ENCODE measurements around the gene GTF2A2. TPM values are rescaled to one million over a fixed set of nuclear protein-coding genes. Genes with fewer than 3 reads are reported as not detected.

The GTF2A2 gene
- total RNA-seq, 1 experiment from 2014 or later, result 129 TPM

Other genes starting within 250 kb of the GTF2A2 start
- 2.0 to 2.4 TPM (median 2.1 TPM) in 3 replicates for gene FAM81A, start 219.3 kb downstream of the GTF2A2 start, total RNA-seq (2021)
- 0.07 to 0.20 TPM (median 0.11 TPM) in 3 replicates for gene GCNT3, start 45.7 kb downstream of the GTF2A2 start, total RNA-seq (2021)
- 33.0 to 40.3 TPM (median 35.3 TPM) in 3 replicates for gene BNIP2, start 31.8 kb upstream of the GTF2A2 start, total RNA-seq (2021)

All from WTC11 (cell line).